GM12891 (cell line): ENCODE measurements around the gene RRP1B.

Experiments
- DNase-seq: peaks from one replicate; pipeline ENCODE4 v3.0.0; 2011; ENCODE audit warnings: low spot score; ENCODE audit not compliant: insufficient read length
- FAIRE-seq: peaks from 2 replicates; lab custom pipeline; 2011; peaks lifted over from hg19 to GRCh38; lab: Jason Lieb, UNC
- PAX5 ChIP-seq: IDR thresholded peaks from 2 replicates; pipeline ENCODE4 v1.6.1; 2011; ENCODE audit warnings: low read length, moderate library complexity, mild to moderate bottlenecking; ENCODE audit not compliant: insufficient read depth, severe bottlenecking
- POLR2A ChIP-seq: IDR thresholded peaks from 2 replicates; pipeline ENCODE4 v1.6.1; 2011; ENCODE audit warnings: low read depth, low read length, control low read depth
- POLR2AphosphoS5 ChIP-seq: IDR thresholded peaks from 2 replicates; pipeline ENCODE4 v1.6.1; 2011; ENCODE audit warnings: low read depth, low read length, control low read depth
- POU2F2 ChIP-seq: IDR thresholded peaks from 2 replicates; pipeline ENCODE4 v1.6.1; 2011; ENCODE audit warnings: low read depth, mild to moderate bottlenecking, control low read depth, low read length, moderate library complexity
- SPI1 ChIP-seq: IDR thresholded peaks from 2 replicates; pipeline ENCODE4 v1.6.1; 2011; ENCODE audit warnings: low read depth, low read length, control low read depth
- TAF1 ChIP-seq: IDR thresholded peaks from 2 replicates; pipeline ENCODE4 v1.6.1; 2011; ENCODE audit warnings: low read depth, low read length, control low read depth

Gene RRP1B

GRCh38 chr21:43686811-43687565 lies 27.6 kb downstream of the RRP1B start:
- DNase-seq (no peak), FAIRE-seq (no peak)
- TF ChIP-seq SPI1 (no peak), POLR2A (no peak), POLR2AphosphoS5 (no peak)

- no peak for FAIRE-seq
- TF ChIP-seq TAF1, result no peak
- TF ChIP-seq POU2F2, result no peak
- TF ChIP-seq POLR2AphosphoS5, result no peak
- no peak for TF ChIP-seq PAX5
- no peak for TF ChIP-seq POLR2A
- no peak for TF ChIP-seq SPI1
- DNase-seq, result no peak
Measured at GRCh38 chr21:43687566-43688399, 28.4 kb downstream of the RRP1B start.

- no peak for FAIRE-seq
- TF ChIP-seq POLR2AphosphoS5 (no peak), SPI1 (no peak), TAF1 (no peak), POLR2A (no peak), PAX5 (no peak), POU2F2 (no peak)
Measured at GRCh38 chr21:43688906-43689305, 29.5 kb downstream of the RRP1B start.

GRCh38 chr21:43689556-43690337 lies 30.4 kb downstream of the RRP1B start:
- no peak for FAIRE-seq
- no peak for TF ChIP-seq TAF1
- TF ChIP-seq POLR2AphosphoS5, result peak; percentile 59; the same call in 1 of the 2 replicates
- DNase-seq, result no peak

More at GRCh38 chr21:43688906-43689305, 29.5 kb downstream of the RRP1B start:
- no peak for DNase-seq

- no peak for FAIRE-seq
- DNase-seq, result no peak
- TF ChIP-seq SPI1, result no peak
- TF ChIP-seq POLR2AphosphoS5, result 0 out of 2 replicates have a peak, but pooled peaks have one; percentile 20
- no peak for TF ChIP-seq PAX5
Measured at GRCh38 chr21:43690346-43690745, 31.0 kb downstream of the RRP1B start.

GRCh38 chr21:43691086-43691795 lies 31.9 kb downstream of the RRP1B start:
- FAIRE-seq (no peak), DNase-seq (no peak)
- TF ChIP-seq SPI1, result no peak
- TF ChIP-seq POLR2AphosphoS5, result no peak
- no peak for TF ChIP-seq POLR2A
- no peak for TF ChIP-seq PAX5
- TF ChIP-seq TAF1, result no peak
- TF ChIP-seq POU2F2, result no peak

GRCh38 chr21:43691801-43692200 lies 32.4 kb downstream of the RRP1B start:
- FAIRE-seq, result no peak
- TF ChIP-seq POLR2AphosphoS5 (no peak), SPI1 (no peak), POLR2A (no peak), TAF1 (no peak), POU2F2 (no peak), PAX5 (no peak)
- no peak for DNase-seq

- FAIRE-seq, result no peak
- TF ChIP-seq POLR2A, result no peak
- no peak for TF ChIP-seq POU2F2
- TF ChIP-seq TAF1, result no peak
- no peak for TF ChIP-seq SPI1
- TF ChIP-seq POLR2AphosphoS5, result no peak; the same call in 1 of the 2 replicates
- TF ChIP-seq PAX5, result no peak
- DNase-seq, result no peak
Measured at GRCh38 chr21:43692949-43693348, 33.6 kb downstream of the RRP1B start.

GRCh38 chr21:43693981-43694380 lies 34.6 kb downstream of the RRP1B start:
- FAIRE-seq (no peak), DNase-seq (no peak)
- TF ChIP-seq TAF1, result no peak
